Esophagus (tissue), 2 donors: ENCODE results near the gene NRXN3. TPM values are rescaled to one million over a fixed set of nuclear protein-coding genes. Genes with fewer than 3 reads are reported as not detected.

ENCODE experiments used
- H3K27ac ChIP-seq, 2 donors: one replicate each; pipeline ENCODE4 v1.5.1; 2013; ENCODE audit warnings: low read depth in 2 of 2, mild to moderate bottlenecking in 2 of 2, inconsistent platforms in 1 of 2, low read length in 1 of 2, moderate library complexity in 1 of 2
- H3K27me3 ChIP-seq, 2 donors: one replicate each; pipeline ENCODE4 v1.6.1; 2013; ENCODE audit warnings: low read length in 2 of 2, control low read depth in 1 of 2, mild to moderate bottlenecking in 1 of 2; ENCODE audit not compliant: insufficient read depth in 2 of 2, control insufficient read depth in 1 of 2
- H3K36me3 ChIP-seq, 2 donors: one replicate each; pipeline ENCODE4 v1.6.1; 2013; ENCODE audit warnings: low read length in 1 of 2; ENCODE audit not compliant: control insufficient read depth in 2 of 2, insufficient read depth in 2 of 2
- H3K4me1 ChIP-seq, 2 donors: one replicate each; pipeline ENCODE4 v1.6.1; 2013; ENCODE audit warnings: low read length in 1 of 2; ENCODE audit not compliant: control insufficient read depth in 2 of 2, insufficient read depth in 2 of 2
- H3K4me3 ChIP-seq, 2 donors: one replicate each; pipeline ENCODE4 v1.5.1; 2013; ENCODE audit warnings: low read length in 2 of 2, mild to moderate bottlenecking in 2 of 2, low read depth in 1 of 2, moderate library complexity in 1 of 2
- H3K9me3 ChIP-seq, 2 donors: one replicate each; pipeline ENCODE4 v1.6.1; 2013; ENCODE audit warnings: mild to moderate bottlenecking in 2 of 2, low read depth in 1 of 2, low read length in 1 of 2, moderate library complexity in 1 of 2; ENCODE audit not compliant: control insufficient read depth in 2 of 2, insufficient read depth in 1 of 2
- WGBS, 2 donors: extraction: QIAGEN DNeasy Blood & Tissue Kit; methylation state at CpG; one replicate each; pipeline ENCODE4 v1.1.7; 2013; 5-methylcytosine and 5-hydroxymethylcytosine counted together
- polyA plus RNA-seq, 2 donors: library from polyadenylated mRNA; stranded (reverse); fragments of 200-250 nt; gene quantifications; one replicate each; pipeline ENCODE4 v1.2.3, GENCODE V29; 2013
- donor health status: healthy with polysubstance abuse.
- donor health status: Bipolar disorder and iron deficiency.

NRXN3 gene
- polyA plus RNA-seq, 2 donors: 1.7 to 2.2 TPM

- Histone ChIP-seq H3K27ac (no peak overlapping the region), H3K4me1 (no peaks in the 10 kb centered on the region), H3K9me3 (no peaks in the 10 kb centered on the region), H3K4me3 (no peak overlapping the region), H3K27me3 (no peaks in the 10 kb centered on the region), H3K36me3 (no peaks in the 10 kb centered on the region)
- WGBS, 2 donors: 82% methylated on average over 4 of the region's 4 CpGs
Observed at GRCh38 chr14:79179985-79180384, 1009.8 kb downstream of the NRXN3 start.

DNA sequence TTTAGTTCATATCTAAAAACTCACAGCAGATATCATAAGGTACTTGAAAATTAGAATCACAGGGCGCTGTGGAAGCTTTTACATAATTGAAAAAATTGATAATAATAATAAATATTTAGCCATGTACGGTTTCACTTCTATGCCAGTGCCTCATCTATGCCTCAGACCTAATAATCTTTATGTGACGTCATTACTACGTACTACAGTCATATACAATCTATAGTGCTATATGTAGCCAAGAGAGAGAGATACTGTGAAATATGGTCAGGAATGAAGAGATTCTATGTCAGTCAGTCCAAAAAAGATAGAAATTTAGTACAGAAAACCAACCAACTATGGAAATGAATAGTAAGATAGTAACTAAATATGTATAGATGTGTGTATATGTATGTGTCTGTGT is 1010.5 kb downstream of the NRXN3 start:
- Histone ChIP-seq H3K36me3 (no peaks in the 10 kb centered on the region), H3K4me3 (no peak overlapping the region), H3K27ac (no peak overlapping the region), H3K9me3 (no peaks in the 10 kb centered on the region), H3K4me1 (no peaks in the 10 kb centered on the region), H3K27me3 (no peaks in the 10 kb centered on the region)
- WGBS, 2 donors: 93 to 94% methylated on average over 4 of the region's 4 CpGs

DNA sequence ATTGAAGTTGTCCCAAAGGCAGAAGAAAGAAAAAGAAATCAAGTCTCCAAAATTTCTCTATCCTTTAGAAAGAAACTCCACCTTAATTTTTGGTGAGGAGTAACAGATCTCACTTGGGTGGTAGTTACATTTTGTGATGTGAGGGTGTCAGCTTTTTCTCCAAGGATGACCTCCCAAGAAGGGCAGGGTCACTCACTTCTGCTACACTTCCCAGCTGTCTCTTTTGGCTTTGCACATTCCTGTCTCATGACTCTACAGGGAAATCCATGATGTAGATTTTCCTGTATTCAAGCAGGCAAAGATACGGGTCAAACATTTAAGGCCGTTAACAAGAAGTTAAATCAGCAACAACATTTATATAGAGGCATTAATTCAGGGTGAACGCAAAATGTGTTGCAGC is 1016.4 kb downstream of the NRXN3 start:
- Histone ChIP-seq H3K4me3 (no peak overlapping the region), H3K27ac (no peak overlapping the region), H3K4me1 (no peaks in the 10 kb centered on the region), H3K9me3 (no peaks in the 10 kb centered on the region), H3K36me3 (no peaks in the 10 kb centered on the region), H3K27me3 (no peaks in the 10 kb centered on the region)
- 67 to 74% methylated on average over 3 of the region's 3 CpGs for WGBS, 2 donors

GRCh38 chr14:79193689-79194477 is 1023.7 kb downstream of the NRXN3 start:
- no peak overlapping the region for H3K4me3 ChIP-seq
- WGBS, 2 donors: 77 to 79% methylated on average over 5 of the region's 5 CpGs
- H3K9me3 ChIP-seq: no peaks in the 10 kb centered on the region
- H3K27ac ChIP-seq: no peak overlapping the region
- no peaks in the 10 kb centered on the region for H3K4me1 ChIP-seq
- H3K27me3 ChIP-seq: no peaks in the 10 kb centered on the region
- H3K36me3 ChIP-seq: no peaks in the 10 kb centered on the region

DNA sequence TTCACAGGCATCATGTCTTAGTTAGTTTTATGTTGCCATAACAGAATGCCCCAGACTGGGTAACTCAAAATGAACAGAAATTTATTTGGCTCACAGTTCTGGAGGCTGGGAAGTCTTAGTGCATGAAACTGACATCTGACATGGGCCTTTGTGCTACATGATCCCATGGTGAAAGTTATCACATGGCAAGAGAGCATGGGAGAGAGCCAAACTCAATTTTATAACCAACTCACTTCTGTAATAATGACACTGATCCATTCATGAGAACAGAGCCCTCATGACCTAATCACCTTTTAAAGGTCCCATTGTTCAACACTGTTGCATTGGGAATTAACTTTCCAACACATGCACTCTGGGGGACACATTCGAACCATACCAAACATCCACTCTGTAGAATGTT is 1026.0 kb downstream of the NRXN3 start:
- no peaks in the 10 kb centered on the region for H3K27me3 ChIP-seq
- H3K4me3 ChIP-seq: no peak overlapping the region
- no peaks in the 10 kb centered on the region for H3K4me1 ChIP-seq
- WGBS, 2 donors: 82 to 89% methylated on average over 1 of the region's 1 CpG
- H3K27ac ChIP-seq: no peak overlapping the region
- H3K36me3 ChIP-seq: no peaks in the 10 kb centered on the region
- no peaks in the 10 kb centered on the region for H3K9me3 ChIP-seq

DNA sequence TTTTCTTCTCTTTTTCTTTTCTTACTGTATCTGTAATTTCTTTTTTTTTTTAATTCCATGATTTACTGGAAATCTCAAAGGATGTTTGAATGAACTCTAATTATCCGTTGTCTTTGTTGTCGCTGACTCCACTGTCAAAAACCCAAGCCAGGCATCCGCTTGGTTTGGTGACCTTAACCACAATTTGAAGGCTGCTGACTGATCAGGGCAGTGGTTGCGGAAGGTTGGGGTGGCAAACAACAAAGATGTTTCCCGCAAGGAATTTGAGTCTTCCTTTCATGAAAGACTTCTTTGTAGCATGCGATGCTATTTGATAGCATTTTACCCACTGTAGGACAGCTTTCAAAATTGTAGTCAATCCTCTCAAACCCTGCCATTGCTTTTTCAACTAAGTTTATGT is 1027.3 kb downstream of the NRXN3 start:
- WGBS, 2 donors: 91 to 92% methylated on average over 6 of the region's 6 CpGs

DNA sequence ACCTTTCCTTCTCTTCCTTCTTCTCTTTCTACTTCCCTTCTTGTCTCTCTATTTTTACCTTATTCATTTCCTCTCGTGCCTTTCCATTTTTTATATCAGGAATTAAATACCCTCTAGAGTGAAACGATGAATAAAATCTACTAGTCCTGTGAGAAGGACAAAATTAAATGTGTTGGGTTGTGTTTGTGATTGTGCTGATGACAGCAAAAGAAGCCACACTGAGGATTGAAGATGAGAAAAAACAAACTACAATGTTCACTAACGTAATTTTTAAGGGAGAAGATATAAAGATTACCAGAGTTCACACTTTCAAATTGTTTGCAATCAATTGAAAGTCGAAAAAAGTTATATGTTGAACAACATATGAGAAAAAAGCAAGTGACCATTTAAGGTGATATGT is 1029.0 kb downstream of the NRXN3 start:
- H3K4me3 ChIP-seq: no peak overlapping the region

More for the DNA sequence above, 1027.3 kb downstream of the NRXN3 start:
- H3K36me3 ChIP-seq: no peaks in the 10 kb centered on the region
- no peaks in the 10 kb centered on the region for H3K9me3 ChIP-seq
- no peak overlapping the region for H3K27ac ChIP-seq
- H3K4me3 ChIP-seq: no peak overlapping the region
- no peaks in the 10 kb centered on the region for H3K27me3 ChIP-seq
- no peaks in the 10 kb centered on the region for H3K4me1 ChIP-seq

GRCh38 chr14:79201564-79202207 is 1031.5 kb downstream of the NRXN3 start:
- Histone ChIP-seq H3K36me3 (no peaks in the 10 kb centered on the region), H3K27me3 (no peaks in the 10 kb centered on the region), H3K4me1 (no peaks in the 10 kb centered on the region), H3K4me3 (no peak overlapping the region), H3K9me3 (no peaks in the 10 kb centered on the region), H3K27ac (no peak overlapping the region)
- whole genome bisulfite sequencing, 2 donors: 33 to 40% methylated on average over 3 of the region's 3 CpGs

More for the DNA sequence above, 1029.0 kb downstream of the NRXN3 start:
- Histone ChIP-seq H3K4me1 (no peaks in the 10 kb centered on the region), H3K27me3 (no peaks in the 10 kb centered on the region), H3K36me3 (no peaks in the 10 kb centered on the region), H3K9me3 (no peaks in the 10 kb centered on the region), H3K27ac (no peak overlapping the region)
- 86 to 92% methylated on average over 4 of the region's 4 CpGs for WGBS, 2 donors

DNA sequence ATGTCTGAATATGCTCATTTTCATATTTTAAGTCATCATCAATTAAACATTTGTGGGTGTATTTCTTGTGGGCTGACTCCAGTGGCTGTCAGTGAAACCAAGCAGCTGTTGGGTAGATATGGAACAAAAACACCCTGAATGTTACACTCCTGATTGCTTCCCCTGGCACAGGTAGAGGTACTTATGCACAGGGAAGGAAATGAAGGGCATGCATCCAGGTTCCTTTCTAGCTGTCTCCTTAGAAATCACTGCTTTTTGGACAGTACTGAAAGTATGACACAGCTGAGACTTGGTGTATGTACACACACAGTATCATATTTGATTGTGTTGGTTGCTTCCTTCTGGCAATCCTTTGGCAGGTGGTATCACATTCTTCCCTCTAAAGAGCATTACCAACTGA is 1034.4 kb downstream of the NRXN3 start:
- H3K4me1 ChIP-seq: no peaks in the 10 kb centered on the region
- H3K27ac ChIP-seq: no peak overlapping the region
- H3K9me3 ChIP-seq: no peaks in the 10 kb centered on the region
- no peaks in the 10 kb centered on the region for H3K36me3 ChIP-seq
- no peak overlapping the region for H3K4me3 ChIP-seq
- H3K27me3 ChIP-seq: no peaks in the 10 kb centered on the region

DNA sequence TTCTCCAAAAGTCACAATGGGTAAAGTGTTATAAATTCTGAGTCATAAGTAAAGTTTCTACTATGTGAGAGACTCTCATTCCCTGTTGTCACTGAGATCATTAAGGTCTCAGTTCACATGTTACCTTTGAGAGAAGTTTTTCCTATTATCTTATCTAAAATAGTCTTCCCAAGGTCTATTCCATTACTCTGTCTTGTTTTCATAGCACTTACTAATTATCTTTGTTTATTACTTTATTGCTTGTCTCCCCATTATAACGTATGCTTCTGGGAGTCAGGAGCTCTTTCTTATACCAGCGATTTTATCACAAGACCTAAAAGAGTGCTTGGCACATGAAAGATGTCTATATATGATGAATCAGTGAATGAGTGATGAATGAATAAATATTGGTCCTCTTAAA is 1039.2 kb downstream of the NRXN3 start:
- no peaks in the 10 kb centered on the region for H3K9me3 ChIP-seq
- H3K27ac ChIP-seq: no peak overlapping the region
- no peaks in the 10 kb centered on the region for H3K4me1 ChIP-seq
- H3K27me3 ChIP-seq: no peaks in the 10 kb centered on the region
- WGBS, 2 donors: 62 to 78% methylated on average over 2 of the region's 2 CpGs
- H3K4me3 ChIP-seq: no peak overlapping the region
- H3K36me3 ChIP-seq: no peaks in the 10 kb centered on the region
